Measurements from ENCODE around the gene HIBADH. TPM values are rescaled to one million over a fixed set of nuclear protein-coding genes. Genes with fewer than 3 reads are reported as not detected.
A peak's percentile ranks its signal among the peaks of the same experiment; 100 is the strongest.
"Not testable (repeated sequence)": the region's sequence is repeated elsewhere in the genome, so short reads cannot be mapped to it uniquely, and the experiment has no call there.

The HIBADH gene
- total RNA-seq, 1 experiment from 2014 or later: 31.2 TPM

DNA sequence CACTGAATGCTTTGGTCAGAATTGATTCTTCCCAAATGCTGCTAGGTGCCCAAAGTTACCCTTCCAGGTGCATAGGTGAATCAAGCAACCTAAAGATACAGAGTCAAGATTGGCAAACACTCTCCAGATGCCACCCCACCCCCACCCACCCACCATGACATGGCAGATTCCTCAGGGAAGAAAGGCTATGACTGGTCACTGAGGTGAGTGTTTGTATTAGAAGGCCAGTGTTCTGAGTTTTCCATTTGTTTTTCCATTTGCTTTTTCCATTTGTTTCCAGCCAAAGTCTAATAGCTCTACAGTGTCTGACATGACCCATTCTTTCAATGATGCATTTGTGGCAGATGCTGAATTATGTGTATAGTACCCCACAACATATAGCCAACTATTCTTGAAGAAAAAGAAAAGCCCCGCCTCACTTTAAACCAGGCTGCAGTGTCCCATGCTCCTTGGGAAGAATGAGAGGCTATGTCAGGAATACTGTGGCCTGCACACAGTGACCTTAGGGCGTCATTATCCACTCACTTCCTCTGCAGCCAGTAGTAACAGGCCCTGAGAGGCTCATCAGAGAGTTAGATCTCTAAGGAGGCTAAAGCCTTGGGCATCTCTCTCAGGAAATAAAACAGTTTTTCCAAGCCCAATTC, 16.1 kb upstream of the HIBADH start:
- in situ Hi-C loops (cut with HindIII; ENCODE audit: low pct_unique_long_range_greater_than_20kb, low sequenced_read_pairs) (no loop called here), intact Hi-C loops (cut with micrococcal nuclease; ENCODE audit: unreplicated experiment) (loop anchor here (5.0 kb wide), 1 partner anchor 54 kb away; no protein-coding TSS in a partner anchor)
- Histone ChIP-seq H3K4me3 (ENCODE audit: low read depth in 2 of 2, low read length in 2 of 2) (no peak overlapping the region), H3K4me1 (ENCODE audit: control insufficient read depth, insufficient read depth, low read length) (no peaks in the 10 kb centered on the region), H3K27me3 (ENCODE audit: control insufficient read depth, insufficient read depth, low read length) (no peaks in the 10 kb centered on the region), H3K36me3 (ENCODE audit: control insufficient read depth, insufficient read depth, low read length) (no peaks in the 10 kb centered on the region), H3K27ac (ENCODE audit: low read length) (no peak overlapping the region), H3K9me3 (ENCODE audit: control insufficient read depth, insufficient read depth, low read depth, low read length) (no peaks in the 10 kb centered on the region)
- no TSS peak for BruUV-seq (replicated peaks)
- ATAC-seq: peak; percentile 55; the same call in 1 of the 2 replicates
- no peak for DNase-seq (ENCODE audit: low read depth, low spot score)
- TF ChIP-seq, protein P1, sequence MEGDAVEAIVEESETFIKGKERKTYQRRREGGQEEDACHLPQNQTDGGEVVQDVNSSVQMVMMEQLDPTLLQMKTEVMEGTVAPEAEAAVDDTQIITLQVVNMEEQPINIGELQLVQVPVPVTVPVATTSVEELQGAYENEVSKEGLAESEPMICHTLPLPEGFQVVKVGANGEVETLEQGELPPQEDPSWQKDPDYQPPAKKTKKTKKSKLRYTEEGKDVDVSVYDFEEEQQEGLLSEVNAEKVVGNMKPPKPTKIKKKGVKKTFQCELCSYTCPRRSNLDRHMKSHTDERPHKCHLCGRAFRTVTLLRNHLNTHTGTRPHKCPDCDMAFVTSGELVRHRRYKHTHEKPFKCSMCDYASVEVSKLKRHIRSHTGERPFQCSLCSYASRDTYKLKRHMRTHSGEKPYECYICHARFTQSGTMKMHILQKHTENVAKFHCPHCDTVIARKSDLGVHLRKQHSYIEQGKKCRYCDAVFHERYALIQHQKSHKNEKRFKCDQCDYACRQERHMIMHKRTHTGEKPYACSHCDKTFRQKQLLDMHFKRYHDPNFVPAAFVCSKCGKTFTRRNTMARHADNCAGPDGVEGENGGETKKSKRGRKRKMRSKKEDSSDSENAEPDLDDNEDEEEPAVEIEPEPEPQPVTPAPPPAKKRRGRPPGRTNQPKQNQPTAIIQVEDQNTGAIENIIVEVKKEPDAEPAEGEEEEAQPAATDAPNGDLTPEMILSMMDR (IDR thresholded peaks at IDR 0.05): no peak
- TF ChIP-seq REST (IDR thresholded peaks at IDR 0.05; ENCODE audit: insufficient read depth in 1 of 2, low read depth in 2 of 2, low read length in 1 of 2) (no peak), POLR2AphosphoS5 (IDR thresholded peaks at IDR 0.05; ENCODE audit: low read depth, low read length) (no peak), TCF7L2 (IDR thresholded peaks at IDR 0.05; ENCODE audit: low read depth, low read length) (no peak), SIN3A (IDR thresholded peaks at IDR 0.05; ENCODE audit: borderline replicate concordance, insufficient read depth, low read depth, low read length) (no peak)
- POLR2A ChIA-PET: no interaction called here
- CTCF ChIA-PET: no interaction called here

GRCh38 chr7:27677912-27678612, 15.4 kb upstream of the HIBADH start:
- TF ChIP-seq SIN3A (IDR thresholded peaks at IDR 0.05; ENCODE audit: borderline replicate concordance, insufficient read depth, low read depth, low read length) (no peak), POLR2AphosphoS5 (IDR thresholded peaks at IDR 0.05; ENCODE audit: low read depth, low read length) (no peak), REST (IDR thresholded peaks at IDR 0.05; ENCODE audit: insufficient read depth in 1 of 2, low read depth in 2 of 2, low read length in 1 of 2) (no peak), TCF7L2 (IDR thresholded peaks at IDR 0.05; ENCODE audit: low read depth, low read length) (no peak)
- TF ChIP-seq, protein P1 (IDR thresholded peaks at IDR 0.05): no peak
- Histone ChIP-seq H3K27me3 (ENCODE audit: control insufficient read depth, insufficient read depth, low read length) (no peaks in the 10 kb centered on the region), H3K36me3 (ENCODE audit: control insufficient read depth, insufficient read depth, low read length) (no peaks in the 10 kb centered on the region), H3K4me1 (ENCODE audit: control insufficient read depth, insufficient read depth, low read length) (no peaks in the 10 kb centered on the region), H3K27ac (ENCODE audit: low read length) (no peak overlapping the region), H3K4me3 (ENCODE audit: low read depth in 2 of 2, low read length in 2 of 2) (no peak overlapping the region), H3K9me3 (ENCODE audit: control insufficient read depth, insufficient read depth, low read depth, low read length) (no peaks in the 10 kb centered on the region)
- peak; percentile 85 for DNase-seq (ENCODE audit: low read depth, low spot score)
- intact Hi-C loops (cut with micrococcal nuclease; ENCODE audit: unreplicated experiment) (loop anchor here (5.0 kb wide), 1 partner anchor 54 kb away; no protein-coding TSS in a partner anchor), in situ Hi-C loops (cut with HindIII; ENCODE audit: low pct_unique_long_range_greater_than_20kb, low sequenced_read_pairs) (no loop called here)
- POLR2A ChIA-PET: no interaction called here
- ATAC-seq: peak; percentile 90
- no TSS peak for BruUV-seq (replicated peaks)
- CTCF ChIA-PET: no interaction called here

- CTCF ChIA-PET; H3K9me3 ChIP-seq (ENCODE audit: control insufficient read depth, insufficient read depth, low read depth, low read length); ATAC-seq; intact Hi-C loops (cut with micrococcal nuclease; ENCODE audit: unreplicated experiment); H3K4me1 ChIP-seq (ENCODE audit: control insufficient read depth, insufficient read depth, low read length); H3K36me3 ChIP-seq (ENCODE audit: control insufficient read depth, insufficient read depth, low read length); H3K4me3 ChIP-seq (ENCODE audit: low read depth in 2 of 2, low read length in 2 of 2); POLR2A ChIA-PET; H3K27ac ChIP-seq (ENCODE audit: low read length); BruUV-seq (replicated peaks); DNase-seq (ENCODE audit: low read depth, low spot score); H3K27me3 ChIP-seq (ENCODE audit: control insufficient read depth, insufficient read depth, low read length); in situ Hi-C loops (cut with HindIII; ENCODE audit: low pct_unique_long_range_greater_than_20kb, low sequenced_read_pairs): not testable (repeated sequence)
These were observed 11.4 kb upstream of the HIBADH start for GRCh38 chr7:27674126-27674525.

Data from Panc1 (cell line).